Gastrocnemius medialis (tissue), 4 donors: Measurements from ENCODE around the gene C1QTNF7. TPM values are rescaled to one million over a fixed set of nuclear protein-coding genes. Genes with fewer than 3 reads are reported as not detected.

Experiments
- ATAC-seq, 2 donors: fragments of 150-250 bp; one replicate each; pipeline ENCODE4 v1.9.1; 2016
- DNase-seq, 2 donors: peaks; one replicate each; pipeline ENCODE4 v3.0.0-alpha.2; 2019
- H3K27ac ChIP-seq, 4 donors: fragments of 200-600 bp; sonication (generic); 1 replicate in 1 of 4; 2 replicates in 3 of 4; pipeline ENCODE4 v1.5.1; 2016 to 2018; ENCODE audit warnings: mild to moderate bottlenecking in 2 of 4, moderate library complexity in 1 of 4
- H3K27me3 ChIP-seq, 3 donors: fragments of 200-600 bp; sonication (generic) in 2 of 3; 1 replicate in 1 of 3; 2 replicates in 2 of 3; pipeline versions ENCODE4 v1.5.1 to v1.6.0; 2016 to 2019; ENCODE audit warnings: mild to moderate bottlenecking in 1 of 3, moderate library complexity in 1 of 3
- H3K36me3 ChIP-seq, 2 donors: fragments of 200-600 bp; sonication (generic) in 1 of 2; one replicate each; pipeline ENCODE4 v1.5.1; 2017 to 2018
- H3K4me1 ChIP-seq, 2 donors: fragments of 200-600 bp; sonication (generic) in 1 of 2; one replicate each; pipeline ENCODE4 v1.5.1; 2016 to 2017; ENCODE audit warnings: mild to moderate bottlenecking in 2 of 2
- H3K4me3 ChIP-seq, 4 donors: fragments of 200-600 bp; sonication (generic) in 3 of 4; 1 replicate in 1 of 4; 2 replicates in 3 of 4; pipeline ENCODE4 v1.5.1; 2016 to 2019; ENCODE audit warnings: mild to moderate bottlenecking in 2 of 4
- H3K9me3 ChIP-seq, 3 donors: fragments of 200-600 bp; sonication (generic) in 2 of 3; 1 replicate in 1 of 3; 2 replicates in 2 of 3; pipeline ENCODE4 v1.5.1; 2016 to 2019
- POLR2A ChIP-seq, 2 donors: fragments of 450-650 bp; IDR thresholded peaks; one replicate each; pipeline ENCODE4 v1.6.1; 2017; ENCODE audit warnings: antibody characterized with exemption in 2 of 2, mild to moderate bottlenecking in 2 of 2, moderate library complexity in 2 of 2
- in situ Hi-C, 4 donors: fragments of 200-750 bp; cut with MboI; loops; one replicate each; pipeline versions ENCODE4 v1.15.0 to v1.8.0; 2017; ENCODE audit warnings: low sequenced_read_pairs in 4 of 4
- intact Hi-C: fragments of 100-400 bp; cut with DNase I; formaldehyde crosslinking; loops from one replicate; pipeline ENCODE4 v1.15.1; 2023; ENCODE audit warnings: low total_unique reads
- total RNA-seq, 4 donors: library from RNA; depleted of rRNA; stranded (reverse); fragments of >200 nt; gene quantifications; one replicate each; pipeline versions ENCODE4 v1.1.0 to v1.2.3, GENCODE V29; 2016
- TF ChIP-seq, protein P1 (sequence below), 5 experiments: fragments of 450-650 bp in 3 of 5; fragments of 200-600 bp in 2 of 5; sonication (generic) in 2 of 5; IDR thresholded peaks in 4 of 5; conservative IDR thresholded peaks in 1 of 5; 1 replicate in 4 of 5; 2 replicates in 1 of 5; pipeline ENCODE4 v1.5.1; 2016 to 2019; ENCODE audit warnings: antibody characterized with exemption in 5 of 5, mild to moderate bottlenecking in 3 of 5, moderate library complexity in 3 of 5

C1QTNF7 gene
- total RNA-seq, 4 donors from 2014 or later, result 0.29 to 11.6 (median 0.72) TPM

DNA sequence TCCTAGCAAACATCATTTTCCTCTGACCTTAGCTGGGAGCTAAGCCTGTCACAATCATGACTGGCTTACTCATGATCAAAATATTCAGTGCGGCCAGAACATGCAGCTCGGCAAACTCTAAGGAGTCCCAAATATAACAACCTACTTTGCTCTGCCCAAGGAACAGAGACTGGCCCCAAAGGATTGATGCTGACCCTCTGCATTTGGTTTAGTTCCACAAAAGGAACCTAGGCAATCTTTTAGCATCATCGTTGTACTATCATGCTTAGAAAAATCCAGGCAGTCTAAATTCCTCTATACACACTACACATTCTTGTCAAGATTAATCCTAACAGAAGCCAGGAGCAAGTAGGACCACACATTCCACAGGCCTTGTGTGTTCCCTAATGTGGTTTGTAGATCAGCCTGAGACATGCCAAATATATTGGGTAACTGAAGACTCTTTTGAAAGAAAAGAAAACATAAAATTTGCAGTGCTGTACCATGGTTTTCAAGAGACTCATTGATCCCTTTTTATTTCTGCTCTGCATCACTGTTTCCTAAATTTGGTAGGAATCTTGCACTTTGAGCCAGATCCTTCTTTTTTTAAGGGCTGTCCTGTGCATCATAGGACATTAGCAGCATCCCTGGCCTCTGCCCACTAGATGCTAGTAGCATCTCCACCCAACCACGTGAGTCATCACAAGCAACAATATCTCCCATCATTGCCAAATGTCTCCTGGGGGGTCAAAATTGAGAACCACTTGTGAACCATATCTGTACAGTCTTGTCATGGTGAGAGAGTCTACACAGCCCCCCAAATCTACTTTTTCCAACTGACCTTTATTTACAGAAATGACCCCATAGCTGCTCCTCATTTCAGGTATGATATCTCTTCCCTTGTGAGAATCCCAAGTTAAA, 24.3 kb downstream of the C1QTNF7 start:
- H3K4me1 ChIP-seq, result peaks cover 11 to 25% of the 10 kb centered on the region in 2 donors
- H3K4me3 ChIP-seq, result no peak overlapping the region
- intact Hi-C loops (loop anchor here (10.0 kb wide), 1 partner anchor 1827 kb away; the partner anchor contains the start of gene BOD1L1), in situ Hi-C loops (loop anchor here in 3 of 4 donors (10.0 to 25.0 kb wide), 2 partner anchors 217 to 440 kb away; partner anchors contain the start of gene CPEB2 (in 2 of the 3))
- H3K27ac ChIP-seq, result peak overlapping the region in 3 of 4 donors; percentile 27 to 60 (median 56)
- no peaks in the 10 kb centered on the region for H3K36me3 ChIP-seq
- H3K27me3 ChIP-seq, result no peaks in the 10 kb centered on the region
- TF ChIP-seq POLR2A (IDR thresholded peaks at IDR 0.05), result no peak
- DNase-seq (peak in 1 of 2 donors; percentile 44), ATAC-seq (peak; percentile 48 to 60)
- no peaks in the 10 kb centered on the region for H3K9me3 ChIP-seq

DNA sequence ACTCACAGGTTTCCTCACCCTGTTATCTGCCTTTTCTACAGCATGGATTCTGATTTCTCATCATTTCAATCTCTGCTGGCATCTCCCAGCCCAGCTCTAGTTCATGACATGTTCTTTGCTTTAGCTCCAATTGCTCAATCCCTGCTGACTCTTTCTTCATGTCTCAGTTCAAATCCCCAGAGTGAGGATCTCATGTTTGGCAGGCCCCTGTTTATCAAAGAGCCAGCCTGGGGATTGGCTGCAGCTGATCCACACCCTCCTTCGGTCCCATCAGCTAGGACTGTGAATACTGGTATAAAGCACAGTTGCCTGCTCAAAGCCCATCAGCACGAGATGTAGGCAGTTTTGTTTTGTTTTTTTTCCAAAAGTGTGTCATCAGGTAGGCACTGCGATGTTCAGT, 27.5 kb downstream of the C1QTNF7 start:
- peak overlapping the region; percentile 24 to 70 (median 64) for H3K27ac ChIP-seq
- in situ Hi-C loops, result loop anchor here (5.0 to 25.0 kb wide), 4 partner anchors 218 to 443 kb away; partner anchors contain the start of gene CPEB2 (in 2 of the 4)
- peak in 1 of 2 donors; percentile 18 for TF ChIP-seq POLR2A (IDR thresholded peaks at IDR 0.05)
- TF ChIP-seq, protein P1, sequence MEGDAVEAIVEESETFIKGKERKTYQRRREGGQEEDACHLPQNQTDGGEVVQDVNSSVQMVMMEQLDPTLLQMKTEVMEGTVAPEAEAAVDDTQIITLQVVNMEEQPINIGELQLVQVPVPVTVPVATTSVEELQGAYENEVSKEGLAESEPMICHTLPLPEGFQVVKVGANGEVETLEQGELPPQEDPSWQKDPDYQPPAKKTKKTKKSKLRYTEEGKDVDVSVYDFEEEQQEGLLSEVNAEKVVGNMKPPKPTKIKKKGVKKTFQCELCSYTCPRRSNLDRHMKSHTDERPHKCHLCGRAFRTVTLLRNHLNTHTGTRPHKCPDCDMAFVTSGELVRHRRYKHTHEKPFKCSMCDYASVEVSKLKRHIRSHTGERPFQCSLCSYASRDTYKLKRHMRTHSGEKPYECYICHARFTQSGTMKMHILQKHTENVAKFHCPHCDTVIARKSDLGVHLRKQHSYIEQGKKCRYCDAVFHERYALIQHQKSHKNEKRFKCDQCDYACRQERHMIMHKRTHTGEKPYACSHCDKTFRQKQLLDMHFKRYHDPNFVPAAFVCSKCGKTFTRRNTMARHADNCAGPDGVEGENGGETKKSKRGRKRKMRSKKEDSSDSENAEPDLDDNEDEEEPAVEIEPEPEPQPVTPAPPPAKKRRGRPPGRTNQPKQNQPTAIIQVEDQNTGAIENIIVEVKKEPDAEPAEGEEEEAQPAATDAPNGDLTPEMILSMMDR (IDR thresholded peaks at IDR 0.05 in 4 of 5, conservative IDR thresholded peaks at IDR 0.05 in 1 of 5), result no peak

DNA sequence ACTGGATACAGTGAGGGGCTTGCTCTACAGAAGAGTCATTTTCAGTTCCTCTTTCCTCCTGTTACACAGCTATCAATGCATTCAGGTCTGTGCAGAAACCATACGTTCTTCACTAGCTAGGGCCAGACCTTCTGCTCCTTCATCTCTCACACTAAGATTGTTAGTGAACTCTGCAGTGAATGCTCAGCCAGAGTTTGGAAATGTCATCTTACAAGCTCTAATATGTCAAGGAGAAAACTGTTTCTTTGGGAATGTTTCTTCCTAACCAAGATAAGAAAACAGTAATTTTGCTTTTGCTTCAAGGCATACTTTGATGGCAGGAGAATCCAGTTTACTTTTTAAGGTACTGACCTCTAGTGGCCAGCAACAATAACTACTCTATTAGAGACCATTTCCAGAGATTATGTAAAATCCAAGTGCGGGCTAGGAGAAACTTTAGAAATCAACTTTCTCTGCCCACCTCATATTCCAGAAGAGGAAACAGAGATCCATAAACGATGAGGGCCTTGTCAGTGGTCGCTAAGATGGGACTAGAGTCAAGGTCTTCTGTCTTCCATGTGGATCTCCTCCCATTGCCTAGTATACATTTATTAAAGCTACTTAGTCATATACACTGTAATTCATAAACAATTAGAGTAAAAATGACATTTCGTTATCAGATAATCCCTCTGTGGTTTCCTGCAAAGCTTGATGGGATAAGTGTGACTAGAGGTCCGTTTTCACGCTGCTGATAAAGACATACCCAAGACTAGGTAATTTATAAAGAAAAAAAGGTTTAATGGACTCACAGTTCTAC, 29.8 kb downstream of the C1QTNF7 start:
- DNase-seq (no peak), ATAC-seq (peak; percentile 36 to 70)
- H3K9me3 ChIP-seq, result no peaks in the 10 kb centered on the region
- H3K36me3 ChIP-seq, result no peaks in the 10 kb centered on the region
- no peak overlapping the region for H3K4me3 ChIP-seq
- H3K27ac ChIP-seq, result peak overlapping the region in 2 of 4 donors; percentile 0 to 42
- in situ Hi-C loops (loop anchor here (5.0 to 25.0 kb wide), 4 partner anchors 220 to 445 kb away; partner anchors contain the start of gene CPEB2 (in 2 of the 4)), intact Hi-C loops (loop anchor here (2.0 to 10.0 kb wide), 3 partner anchors 219 to 1833 kb away; partner anchors contain the start of gene BOD1L1)
- H3K4me1 ChIP-seq, result peaks cover 0 to 13% of the 10 kb centered on the region in 2 donors
- TF ChIP-seq, protein P1 (IDR thresholded peaks at IDR 0.05 in 4 of 5, conservative IDR thresholded peaks at IDR 0.05 in 1 of 5), result peak; percentile 52 to 77 (median 65)
- no peak for TF ChIP-seq POLR2A (IDR thresholded peaks at IDR 0.05)
- H3K27me3 ChIP-seq, result no peaks in the 10 kb centered on the region

More for the DNA sequence above, 27.5 kb downstream of the C1QTNF7 start:
- Histone ChIP-seq H3K4me1 (peaks cover 11 to 29% of the 10 kb centered on the region in 2 donors), H3K4me3 (no peak overlapping the region), H3K9me3 (no peaks in the 10 kb centered on the region), H3K27me3 (no peaks in the 10 kb centered on the region), H3K36me3 (no peaks in the 10 kb centered on the region)
- intact Hi-C loops, result loop anchor here (10.0 kb wide), 1 partner anchor 1830 kb away; the partner anchor contains the start of gene BOD1L1
- ATAC-seq (peak; percentile 73 to 77), DNase-seq (peak; percentile 63 to 72)

DNA sequence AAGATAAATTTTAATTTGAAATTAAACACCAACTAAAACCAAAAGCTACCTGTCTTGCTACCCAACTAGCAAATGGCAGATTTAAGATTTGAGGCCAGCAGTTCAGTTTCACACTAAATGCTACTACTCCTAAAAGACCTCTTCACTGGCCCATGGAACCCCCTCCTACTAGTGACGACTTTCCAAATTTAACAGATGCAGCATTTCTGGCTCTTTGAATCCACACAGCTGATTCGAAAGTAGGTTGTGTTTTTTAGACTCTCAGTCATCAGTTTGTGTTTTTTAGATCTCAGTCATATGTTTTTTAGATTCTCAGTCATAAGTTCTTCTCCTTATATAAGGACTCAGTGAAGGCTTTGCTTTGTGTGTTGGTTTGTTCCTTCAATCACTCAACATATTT, 30.8 kb downstream of the C1QTNF7 start:
- no peaks in the 10 kb centered on the region for H3K27me3 ChIP-seq
- intact Hi-C loops (loop anchor here (10.0 kb wide), 1 partner anchor 1834 kb away; the partner anchor contains the start of gene BOD1L1), in situ Hi-C loops (loop anchor here (5.0 to 25.0 kb wide), 4 partner anchors 221 to 446 kb away; partner anchors contain the start of gene CPEB2 (in 2 of the 4))
- no peak for ATAC-seq
- H3K9me3 ChIP-seq, result no peaks in the 10 kb centered on the region
- H3K27ac ChIP-seq, result no peak overlapping the region
- peaks cover 0 to 13% of the 10 kb centered on the region in 2 donors for H3K4me1 ChIP-seq
- H3K4me3 ChIP-seq, result no peak overlapping the region
- DNase-seq, result no peak
- no peaks in the 10 kb centered on the region for H3K36me3 ChIP-seq
- TF ChIP-seq POLR2A (IDR thresholded peaks at IDR 0.05), result no peak
- TF ChIP-seq, protein P1 (IDR thresholded peaks at IDR 0.05 in 4 of 5, conservative IDR thresholded peaks at IDR 0.05 in 1 of 5), result no peak
